HepG2 (cell line): ENCODE results near the gene FOXS1. TPM values are rescaled to one million over a fixed set of nuclear protein-coding genes. Genes with fewer than 3 reads are reported as not detected.

Source experiments
- FOXP1 ChIP-seq, 2 experiments: fragments of 450-650 bp in 1 of 2; IDR thresholded peaks; 2 replicates each; pipeline ENCODE4 v1.6.1; 2017 to 2018; ENCODE audit warnings: antibody characterized with exemption in 1 of 2
- HIVEP1 ChIP-seq: sonication (generic); formaldehyde crosslinking; IDR thresholded peaks from 2 replicates; pipeline ENCODE4 v1.4.0; 2020; ENCODE audit warnings: mild to moderate bottlenecking, missing genetic modification reagents
- HOXA9 ChIP-seq: sonication (generic); formaldehyde crosslinking; IDR thresholded peaks from 2 replicates; pipeline ENCODE4 v1.8.1; 2022; ENCODE audit warnings: missing genetic modification reagents, mild to moderate bottlenecking, moderate library complexity, borderline replicate concordance
- POLR2AphosphoS2 ChIP-seq: IDR thresholded peaks from 2 replicates; pipeline ENCODE4 v1.6.1; 2011; ENCODE audit warnings: low read depth, low read length, improper control_type of control experiment
- POLR2AphosphoS5 ChIP-seq: IDR thresholded peaks from 2 replicates; pipeline ENCODE4 v1.6.1; 2012; ENCODE audit warnings: low read depth, low read length
- RAD51 ChIP-seq: fragments of 450-650 bp; IDR thresholded peaks from 2 replicates; pipeline ENCODE4 v1.6.1; 2016; ENCODE audit warnings: borderline replicate concordance
- SAFB2 ChIP-seq: sonication (generic); formaldehyde crosslinking; IDR thresholded peaks from 2 replicates; pipeline ENCODE4 v1.5.1; 2020; ENCODE audit warnings: missing genetic modification reagents, low read depth, mild to moderate bottlenecking, borderline replicate concordance
- SP140L ChIP-seq: sonication (generic); formaldehyde crosslinking; IDR thresholded peaks from 2 replicates; pipeline ENCODE4 v1.4.0; 2020; ENCODE audit warnings: missing genetic modification reagents, borderline replicate concordance
- SP5 ChIP-seq: IDR thresholded peaks from 2 replicates; pipeline ENCODE4 v1.6.1; 2016; ENCODE audit warnings: low read depth, borderline replicate concordance
- TSC22D2 ChIP-seq: sonication (generic); formaldehyde crosslinking; IDR thresholded peaks from 2 replicates; pipeline ENCODE4 v1.5.1; 2020; ENCODE audit warnings: missing genetic modification reagents, mild to moderate bottlenecking, borderline replicate concordance
- ZBTB21 ChIP-seq: sonication (generic); formaldehyde crosslinking; IDR thresholded peaks from 2 replicates; pipeline ENCODE4 v1.4.0; 2020; ENCODE audit warnings: missing genetic modification reagents
- ZFP36 ChIP-seq: fragments of 150-350 bp; IDR thresholded peaks from 2 replicates; pipeline ENCODE4 v1.6.1; 2018; ENCODE audit warnings: borderline replicate concordance, low read length, low read depth; ENCODE audit not compliant: partially characterized antibody
- ZNF253 ChIP-seq: sonication (generic); formaldehyde crosslinking; IDR thresholded peaks from 2 replicates; pipeline ENCODE4 v1.8.0; 2022; ENCODE audit warnings: mild to moderate bottlenecking, missing genetic modification reagents, borderline replicate concordance
- ZNF337 ChIP-seq: sonication (generic); formaldehyde crosslinking; IDR thresholded peaks from 2 replicates; pipeline ENCODE4 v1.5.1; 2020; ENCODE audit warnings: missing genetic modification reagents, low read depth, mild to moderate bottlenecking, borderline replicate concordance
- ZNF577 ChIP-seq: sonication (generic); formaldehyde crosslinking; IDR thresholded peaks from 2 replicates; pipeline ENCODE4 v1.4.0; 2020; ENCODE audit warnings: mild to moderate bottlenecking, low read depth, missing genetic modification reagents, borderline replicate concordance
- ZNF660 ChIP-seq: sonication (generic); formaldehyde crosslinking; IDR thresholded peaks from 2 replicates; pipeline ENCODE4 v1.5.1; 2020; ENCODE audit warnings: mild to moderate bottlenecking, low read depth, missing genetic modification reagents, borderline replicate concordance
- ZNF75D ChIP-seq: sonication (generic); formaldehyde crosslinking; IDR thresholded peaks from 2 replicates; pipeline ENCODE4 v1.8.1; 2023; ENCODE audit warnings: missing genetic modification reagents, mild to moderate bottlenecking, borderline replicate concordance
- polyA plus RNA-seq, 8 experiments: library from polyadenylated mRNA; depleted of rRNA in 3 of 8; stranded (reverse) in 7 of 8; unstranded in 1 of 8; fragments of >200 nt; fragmentation: Illumina TruSeq in 4 of 8; extraction: Trizol in 4 of 8; gene quantifications; 2 replicates each; pipeline versions ENCODE4 v1.2.1 to v1.2.3, GENCODE V29; 2011 to 2016; ENCODE audit warnings: low read depth in 4 of 8, missing spikeins in 1 of 8, mixed read lengths in 1 of 8; ENCODE audit not compliant: insufficient read depth in 1 of 8
- total RNA-seq, 5 experiments: library from RNA; depleted of rRNA; stranded (reverse); fragments of >200 nt; fragmentation: Illumina TruSeq; extraction: Trizol; gene quantifications; 2 replicates each; pipeline ENCODE4 v1.2.3, GENCODE V29; 2016; ENCODE audit warnings: low read depth in 1 of 5
- TF ChIP-seq, protein P1 (sequence below): sonication (generic); formaldehyde crosslinking; IDR thresholded peaks from 2 replicates; pipeline ENCODE4 v1.4.0; 2020; ENCODE audit warnings: missing genetic modification reagents
- TF ChIP-seq, protein P2 (sequence below): sonication (generic); formaldehyde crosslinking; IDR thresholded peaks from 2 replicates; pipeline ENCODE4 v1.5.0; 2020; ENCODE audit warnings: missing genetic modification reagents
- TF ChIP-seq, protein P3 (sequence below): sonication (generic); formaldehyde crosslinking; IDR thresholded peaks from 2 replicates; pipeline ENCODE4 v1.5.1; 2020; ENCODE audit warnings: missing genetic modification reagents, mild to moderate bottlenecking, borderline replicate concordance
- TF ChIP-seq, protein P4 (sequence below): sonication (generic); formaldehyde crosslinking; IDR thresholded peaks from 2 replicates; pipeline ENCODE4 v1.4.0; 2020; ENCODE audit warnings: missing genetic modification reagents
- TF ChIP-seq, protein P5 (sequence below): sonication (generic); formaldehyde crosslinking; IDR thresholded peaks from 2 replicates; pipeline ENCODE4 v1.4.0; 2020; ENCODE audit warnings: mild to moderate bottlenecking, missing genetic modification reagents

FOXS1 gene
- total and polyA plus RNA-seq, 2 of the 13 experiments (the other 11 are each of a cell fraction or from before 2014, with no cell fraction given): not detected

DNA sequence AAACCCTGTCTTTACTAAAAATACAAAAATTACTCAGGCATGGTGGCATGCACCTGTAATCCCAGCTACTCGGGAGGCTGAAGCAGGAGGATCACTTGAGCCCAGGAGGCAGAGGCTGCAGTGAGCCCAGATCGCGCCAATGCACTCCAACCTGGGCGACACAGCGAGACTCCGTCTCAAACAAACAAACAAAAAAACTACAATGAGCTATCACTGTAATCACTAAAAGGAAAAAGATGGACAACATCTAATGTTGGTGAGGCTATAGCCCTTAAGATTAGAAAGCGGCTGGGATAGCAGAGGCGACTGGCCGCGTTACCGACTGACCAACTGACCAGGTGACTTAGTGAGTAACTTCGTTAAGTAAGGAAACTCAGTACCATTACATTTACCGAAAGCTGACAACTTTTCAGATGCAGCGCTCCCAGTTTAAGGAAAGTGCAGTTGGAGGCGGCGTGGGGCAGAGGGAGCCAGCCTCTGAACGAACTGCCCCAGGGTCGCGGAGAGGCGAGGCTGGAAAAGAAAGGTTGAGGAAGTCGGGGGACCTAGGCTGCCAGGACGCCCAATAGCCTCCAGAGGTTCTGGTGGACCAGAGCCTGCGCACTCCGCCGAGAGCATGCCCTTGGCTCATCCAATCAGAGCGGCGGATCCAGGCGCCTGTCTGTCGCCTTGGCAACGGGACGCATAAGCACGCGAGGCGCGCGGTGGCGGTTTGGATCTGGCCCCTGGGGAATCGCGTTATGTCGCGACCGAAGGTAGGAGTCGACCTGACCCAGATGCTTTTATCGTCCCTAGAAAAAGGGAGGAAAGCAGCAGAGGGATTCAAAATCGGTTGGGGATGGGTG lies 34.0 kb upstream of the FOXS1 start (continued):
- TF ChIP-seq HIVEP1 (CRISPR knock-in tag) (peak; percentile 61), ZNF577 (CRISPR knock-in tag) (no peak), ZBTB21 (0 out of 2 replicates have a peak, but pooled peaks have one; percentile 52), ZFP36 (peak; percentile 1), ZNF253 (0 out of 2 replicates have a peak, but pooled peaks have one; percentile 10), SAFB2 (CRISPR knock-in tag) (no peak), FOXP1 (IDR thresholded peaks at IDR 0.05) (no peak), FOXP1 (CRISPR knock-in tag; IDR thresholded peaks at IDR 0.05) (no peak), SP140L (no peak), HOXA9 (CRISPR knock-in tag) (no peak), SP5 (CRISPR knock-in tag) (no peak; the same call in 1 of the 2 replicates), TSC22D2 (CRISPR knock-in tag) (peak; percentile 89; the same call in 1 of the 2 replicates), RAD51 (no peak), POLR2AphosphoS2 (no peak), ZNF337 (CRISPR knock-in tag) (peak; percentile 48; the same call in 1 of the 2 replicates), ZNF660 (CRISPR knock-in tag) (no peak; the same call in 1 of the 2 replicates), ZNF75D (CRISPR knock-in tag) (no peak), POLR2AphosphoS5 (peak; percentile 86)
- TF ChIP-seq, protein P1, sequence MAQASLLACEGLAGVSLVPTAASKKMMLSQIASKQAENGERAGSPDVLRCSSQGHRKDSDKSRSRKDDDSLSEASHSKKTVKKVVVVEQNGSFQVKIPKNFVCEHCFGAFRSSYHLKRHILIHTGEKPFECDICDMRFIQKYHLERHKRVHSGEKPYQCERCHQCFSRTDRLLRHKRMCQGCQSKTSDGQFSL (CRISPR knock-in tag): no peak
- TF ChIP-seq, protein P2, sequence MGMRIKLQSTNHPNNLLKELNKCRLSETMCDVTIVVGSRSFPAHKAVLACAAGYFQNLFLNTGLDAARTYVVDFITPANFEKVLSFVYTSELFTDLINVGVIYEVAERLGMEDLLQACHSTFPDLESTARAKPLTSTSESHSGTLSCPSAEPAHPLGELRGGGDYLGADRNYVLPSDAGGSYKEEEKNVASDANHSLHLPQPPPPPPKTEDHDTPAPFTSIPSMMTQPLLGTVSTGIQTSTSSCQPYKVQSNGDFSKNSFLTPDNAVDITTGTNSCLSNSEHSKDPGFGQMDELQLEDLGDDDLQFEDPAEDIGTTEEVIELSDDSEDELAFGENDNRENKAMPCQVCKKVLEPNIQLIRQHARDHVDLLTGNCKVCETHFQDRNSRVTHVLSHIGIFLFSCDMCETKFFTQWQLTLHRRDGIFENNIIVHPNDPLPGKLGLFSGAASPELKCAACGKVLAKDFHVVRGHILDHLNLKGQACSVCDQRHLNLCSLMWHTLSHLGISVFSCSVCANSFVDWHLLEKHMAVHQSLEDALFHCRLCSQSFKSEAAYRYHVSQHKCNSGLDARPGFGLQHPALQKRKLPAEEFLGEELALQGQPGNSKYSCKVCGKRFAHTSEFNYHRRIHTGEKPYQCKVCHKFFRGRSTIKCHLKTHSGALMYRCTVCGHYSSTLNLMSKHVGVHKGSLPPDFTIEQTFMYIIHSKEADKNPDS (CRISPR knock-in tag): peak; percentile 81; the same call in 1 of the 2 replicates
- TF ChIP-seq, protein P3, sequence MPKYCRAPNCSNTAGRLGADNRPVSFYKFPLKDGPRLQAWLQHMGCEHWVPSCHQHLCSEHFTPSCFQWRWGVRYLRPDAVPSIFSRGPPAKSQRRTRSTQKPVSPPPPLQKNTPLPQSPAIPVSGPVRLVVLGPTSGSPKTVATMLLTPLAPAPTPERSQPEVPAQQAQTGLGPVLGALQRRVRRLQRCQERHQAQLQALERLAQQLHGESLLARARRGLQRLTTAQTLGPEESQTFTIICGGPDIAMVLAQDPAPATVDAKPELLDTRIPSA: no peak; the same call in 1 of the 2 replicates
- TF ChIP-seq, protein P4, sequence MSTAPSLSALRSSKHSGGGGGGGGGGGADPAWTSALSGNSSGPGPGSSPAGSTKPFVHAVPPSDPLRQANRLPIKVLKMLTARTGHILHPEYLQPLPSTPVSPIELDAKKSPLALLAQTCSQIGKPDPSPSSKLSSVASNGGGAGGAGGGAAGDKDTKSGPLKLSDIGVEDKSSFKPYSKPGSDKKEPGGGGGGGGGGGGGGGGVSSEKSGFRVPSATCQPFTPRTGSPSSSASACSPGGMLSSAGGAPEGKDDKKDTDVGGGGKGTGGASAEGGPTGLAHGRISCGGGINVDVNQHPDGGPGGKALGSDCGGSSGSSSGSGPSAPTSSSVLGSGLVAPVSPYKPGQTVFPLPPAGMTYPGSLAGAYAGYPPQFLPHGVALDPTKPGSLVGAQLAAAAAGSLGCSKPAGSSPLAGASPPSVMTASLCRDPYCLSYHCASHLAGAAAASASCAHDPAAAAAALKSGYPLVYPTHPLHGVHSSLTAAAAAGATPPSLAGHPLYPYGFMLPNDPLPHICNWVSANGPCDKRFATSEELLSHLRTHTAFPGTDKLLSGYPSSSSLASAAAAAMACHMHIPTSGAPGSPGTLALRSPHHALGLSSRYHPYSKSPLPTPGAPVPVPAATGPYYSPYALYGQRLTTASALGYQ (CRISPR knock-in tag): no peak
- TF ChIP-seq, protein P5, sequence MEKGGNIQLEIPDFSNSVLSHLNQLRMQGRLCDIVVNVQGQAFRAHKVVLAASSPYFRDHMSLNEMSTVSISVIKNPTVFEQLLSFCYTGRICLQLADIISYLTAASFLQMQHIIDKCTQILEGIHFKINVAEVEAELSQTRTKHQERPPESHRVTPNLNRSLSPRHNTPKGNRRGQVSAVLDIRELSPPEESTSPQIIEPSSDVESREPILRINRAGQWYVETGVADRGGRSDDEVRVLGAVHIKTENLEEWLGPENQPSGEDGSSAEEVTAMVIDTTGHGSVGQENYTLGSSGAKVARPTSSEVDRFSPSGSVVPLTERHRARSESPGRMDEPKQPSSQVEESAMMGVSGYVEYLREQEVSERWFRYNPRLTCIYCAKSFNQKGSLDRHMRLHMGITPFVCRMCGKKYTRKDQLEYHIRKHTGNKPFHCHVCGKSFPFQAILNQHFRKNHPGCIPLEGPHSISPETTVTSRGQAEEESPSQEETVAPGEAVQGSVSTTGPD (CRISPR knock-in tag): peak; percentile 78; the same call in 1 of the 2 replicates
